HepG2 (cell line): ENCODE results near the gene TMEM184B. TPM values are rescaled to one million over a fixed set of nuclear protein-coding genes. Genes with fewer than 3 reads are reported as not detected.

Experiments
- HNRNPUL1 ChIP-seq: fragments of 200-400 bp; formaldehyde crosslinking; IDR thresholded peaks from 2 replicates; pipeline ENCODE4 v1.6.1; 2017; ENCODE audit warnings: low read depth, mild to moderate bottlenecking, low read length, moderate library complexity
- KDM2A ChIP-seq: sonication (generic); formaldehyde crosslinking; IDR thresholded peaks from 2 replicates; pipeline ENCODE4 v1.4.0; 2020; ENCODE audit warnings: low read depth, missing genetic modification reagents, borderline replicate concordance
- MAF1 ChIP-seq: sonication (generic); formaldehyde crosslinking; IDR thresholded peaks from 2 replicates; pipeline ENCODE4 v1.5.0; 2020; ENCODE audit warnings: missing genetic modification reagents, borderline replicate concordance
- NCOR1 ChIP-seq: fragments of 200-600 bp; sonication (generic); IDR thresholded peaks from 2 replicates; pipeline ENCODE4 v1.7.0; 2017; ENCODE audit warnings: antibody characterized with exemption, low read length, borderline replicate concordance
- NFE2 ChIP-seq: sonication (generic); formaldehyde crosslinking; IDR thresholded peaks from 2 replicates; pipeline ENCODE4 v1.4.0; 2020; ENCODE audit warnings: missing genetic modification reagents
- PHF20 ChIP-seq: sonication (generic); formaldehyde crosslinking; IDR thresholded peaks from 2 replicates; pipeline ENCODE4 v1.5.0; 2020; ENCODE audit warnings: mild to moderate bottlenecking, missing genetic modification reagents
- SMYD3 ChIP-seq: sonication (generic); formaldehyde crosslinking; IDR thresholded peaks from 2 replicates; pipeline ENCODE4 v1.8.1; 2023; ENCODE audit warnings: mild to moderate bottlenecking, missing genetic modification reagents
- SRY ChIP-seq: sonication (generic); formaldehyde crosslinking; IDR thresholded peaks from 2 replicates; pipeline ENCODE4 v1.8.0; 2022; ENCODE audit warnings: mild to moderate bottlenecking, missing genetic modification reagents
- ZMYM4 ChIP-seq: sonication (generic); formaldehyde crosslinking; IDR thresholded peaks from 2 replicates; pipeline ENCODE4 v1.8.1; 2023; ENCODE audit warnings: mild to moderate bottlenecking, missing genetic modification reagents
- ZNF33B ChIP-seq: sonication (generic); formaldehyde crosslinking; IDR thresholded peaks from 2 replicates; pipeline ENCODE4 v1.5.1; 2020; ENCODE audit warnings: mild to moderate bottlenecking, missing genetic modification reagents
- ZNF484 ChIP-seq: sonication (generic); formaldehyde crosslinking; IDR thresholded peaks from 2 replicates; pipeline ENCODE4 v1.5.1; 2020; ENCODE audit warnings: mild to moderate bottlenecking, low read depth, missing genetic modification reagents, borderline replicate concordance
- ZNF510 ChIP-seq: sonication (generic); formaldehyde crosslinking; IDR thresholded peaks from 2 replicates; pipeline ENCODE4 v1.4.0; 2020; ENCODE audit warnings: low read depth, mild to moderate bottlenecking, missing genetic modification reagents
- polyA plus RNA-seq, 8 experiments: library from polyadenylated mRNA; depleted of rRNA in 3 of 8; stranded (reverse) in 7 of 8; unstranded in 1 of 8; fragments of >200 nt; fragmentation: Illumina TruSeq in 4 of 8; extraction: Trizol in 4 of 8; gene quantifications; 2 replicates each; pipeline versions ENCODE4 v1.2.1 to v1.2.3, GENCODE V29; 2011 to 2016; ENCODE audit warnings: low read depth in 4 of 8, missing spikeins in 1 of 8, mixed read lengths in 1 of 8; ENCODE audit not compliant: insufficient read depth in 1 of 8
- total RNA-seq, 5 experiments: library from RNA; depleted of rRNA; stranded (reverse); fragments of >200 nt; fragmentation: Illumina TruSeq; extraction: Trizol; gene quantifications; 2 replicates each; pipeline ENCODE4 v1.2.3, GENCODE V29; 2016; ENCODE audit warnings: low read depth in 1 of 5
- TF ChIP-seq, protein P1 (sequence below): sonication (generic); formaldehyde crosslinking; IDR thresholded peaks from 2 replicates; pipeline ENCODE4 v1.9.0; 2021; ENCODE audit warnings: missing genetic modification reagents, mild to moderate bottlenecking, borderline replicate concordance
- TF ChIP-seq, protein P2 (sequence below): sonication (generic); formaldehyde crosslinking; IDR thresholded peaks from 2 replicates; pipeline ENCODE4 v1.5.0; 2020; ENCODE audit warnings: mild to moderate bottlenecking, missing genetic modification reagents
- TF ChIP-seq, protein P3 (sequence below): sonication (generic); formaldehyde crosslinking; IDR thresholded peaks from 2 replicates; pipeline ENCODE4 v1.4.0; 2020; ENCODE audit warnings: missing genetic modification reagents
- TF ChIP-seq, protein P4 (sequence below): sonication (generic); formaldehyde crosslinking; IDR thresholded peaks from 2 replicates; pipeline ENCODE4 v1.4.0; 2020; ENCODE audit warnings: mild to moderate bottlenecking, missing genetic modification reagents
- TF ChIP-seq, protein P5 (sequence below): sonication (generic); formaldehyde crosslinking; conservative IDR thresholded peaks from 2 replicates; pipeline ENCODE4 v1.4.0; 2020; ENCODE audit warnings: missing genetic modification reagents
- TF ChIP-seq, protein P6 (sequence below): sonication (generic); formaldehyde crosslinking; IDR thresholded peaks from 2 replicates; pipeline ENCODE4 v1.8.0; 2022; ENCODE audit warnings: missing genetic modification reagents, low read depth, mild to moderate bottlenecking, borderline replicate concordance

Gene TMEM184B
- total and polyA plus RNA-seq, 2 of the 13 experiments (the other 11 are each of a cell fraction or from before 2014, with no cell fraction given) = 15.9 to 16.0 TPM

DNA sequence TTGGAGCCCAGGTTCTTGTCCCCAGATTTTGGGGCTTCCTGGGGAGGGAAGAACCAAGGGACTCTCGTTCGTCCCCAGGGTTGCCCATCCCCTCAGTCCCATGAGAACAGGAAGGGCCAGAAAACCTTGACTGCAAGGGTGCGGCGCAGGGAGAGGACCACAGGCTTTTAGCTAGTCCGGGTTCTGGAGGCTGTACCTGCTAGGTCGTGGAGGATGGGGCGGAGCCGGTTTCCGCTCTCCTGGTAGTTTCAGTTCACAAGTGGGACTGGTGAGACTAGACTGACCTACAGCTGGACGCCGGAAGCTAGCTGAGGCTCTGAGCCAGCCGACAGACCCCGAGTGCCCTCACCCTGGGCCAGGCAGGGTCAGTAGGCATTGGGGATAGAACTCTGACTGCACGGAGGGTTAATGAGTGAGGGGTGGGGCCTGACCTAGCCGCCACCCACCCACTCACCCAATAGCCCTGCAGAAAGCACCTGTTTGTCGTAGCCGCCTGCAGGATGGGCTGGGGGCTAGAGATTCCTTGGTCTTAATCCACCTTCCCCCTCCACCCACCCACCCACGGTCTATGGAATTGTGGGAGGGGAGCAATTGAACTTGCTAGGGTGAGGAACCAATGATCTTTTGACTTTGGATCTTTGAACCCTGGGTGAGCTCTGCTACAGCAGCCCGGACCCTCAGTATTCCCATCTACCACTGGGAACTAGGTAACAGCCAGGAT is 69.6 kb downstream of the TMEM184B start (continued):
- TF ChIP-seq, protein P1, sequence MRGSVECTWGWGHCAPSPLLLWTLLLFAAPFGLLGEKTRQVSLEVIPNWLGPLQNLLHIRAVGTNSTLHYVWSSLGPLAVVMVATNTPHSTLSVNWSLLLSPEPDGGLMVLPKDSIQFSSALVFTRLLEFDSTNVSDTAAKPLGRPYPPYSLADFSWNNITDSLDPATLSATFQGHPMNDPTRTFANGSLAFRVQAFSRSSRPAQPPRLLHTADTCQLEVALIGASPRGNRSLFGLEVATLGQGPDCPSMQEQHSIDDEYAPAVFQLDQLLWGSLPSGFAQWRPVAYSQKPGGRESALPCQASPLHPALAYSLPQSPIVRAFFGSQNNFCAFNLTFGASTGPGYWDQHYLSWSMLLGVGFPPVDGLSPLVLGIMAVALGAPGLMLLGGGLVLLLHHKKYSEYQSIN = no peak
- TF ChIP-seq NFE2 (CRISPR knock-in tag) = no peak
- TF ChIP-seq, protein P2, sequence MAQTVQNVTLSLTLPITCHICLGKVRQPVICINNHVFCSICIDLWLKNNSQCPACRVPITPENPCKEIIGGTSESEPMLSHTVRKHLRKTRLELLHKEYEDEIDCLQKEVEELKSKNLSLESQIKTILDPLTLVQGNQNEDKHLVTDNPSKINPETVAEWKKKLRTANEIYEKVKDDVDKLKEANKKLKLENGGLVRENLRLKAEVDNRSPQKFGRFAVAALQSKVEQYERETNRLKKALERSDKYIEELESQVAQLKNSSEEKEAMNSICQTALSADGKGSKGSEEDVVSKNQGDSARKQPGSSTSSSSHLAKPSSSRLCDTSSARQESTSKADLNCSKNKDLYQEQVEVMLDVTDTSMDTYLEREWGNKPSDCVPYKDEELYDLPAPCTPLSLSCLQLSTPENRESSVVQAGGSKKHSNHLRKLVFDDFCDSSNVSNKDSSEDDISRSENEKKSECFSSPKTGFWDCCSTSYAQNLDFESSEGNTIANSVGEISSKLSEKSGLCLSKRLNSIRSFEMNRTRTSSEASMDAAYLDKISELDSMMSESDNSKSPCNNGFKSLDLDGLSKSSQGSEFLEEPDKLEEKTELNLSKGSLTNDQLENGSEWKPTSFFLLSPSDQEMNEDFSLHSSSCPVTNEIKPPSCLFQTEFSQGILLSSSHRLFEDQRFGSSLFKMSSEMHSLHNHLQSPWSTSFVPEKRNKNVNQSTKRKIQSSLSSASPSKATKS (CRISPR knock-in tag) = no peak
- TF ChIP-seq ZNF484 (CRISPR knock-in tag) = no peak
- no peak for TF ChIP-seq ZNF510
- TF ChIP-seq, protein P3, sequence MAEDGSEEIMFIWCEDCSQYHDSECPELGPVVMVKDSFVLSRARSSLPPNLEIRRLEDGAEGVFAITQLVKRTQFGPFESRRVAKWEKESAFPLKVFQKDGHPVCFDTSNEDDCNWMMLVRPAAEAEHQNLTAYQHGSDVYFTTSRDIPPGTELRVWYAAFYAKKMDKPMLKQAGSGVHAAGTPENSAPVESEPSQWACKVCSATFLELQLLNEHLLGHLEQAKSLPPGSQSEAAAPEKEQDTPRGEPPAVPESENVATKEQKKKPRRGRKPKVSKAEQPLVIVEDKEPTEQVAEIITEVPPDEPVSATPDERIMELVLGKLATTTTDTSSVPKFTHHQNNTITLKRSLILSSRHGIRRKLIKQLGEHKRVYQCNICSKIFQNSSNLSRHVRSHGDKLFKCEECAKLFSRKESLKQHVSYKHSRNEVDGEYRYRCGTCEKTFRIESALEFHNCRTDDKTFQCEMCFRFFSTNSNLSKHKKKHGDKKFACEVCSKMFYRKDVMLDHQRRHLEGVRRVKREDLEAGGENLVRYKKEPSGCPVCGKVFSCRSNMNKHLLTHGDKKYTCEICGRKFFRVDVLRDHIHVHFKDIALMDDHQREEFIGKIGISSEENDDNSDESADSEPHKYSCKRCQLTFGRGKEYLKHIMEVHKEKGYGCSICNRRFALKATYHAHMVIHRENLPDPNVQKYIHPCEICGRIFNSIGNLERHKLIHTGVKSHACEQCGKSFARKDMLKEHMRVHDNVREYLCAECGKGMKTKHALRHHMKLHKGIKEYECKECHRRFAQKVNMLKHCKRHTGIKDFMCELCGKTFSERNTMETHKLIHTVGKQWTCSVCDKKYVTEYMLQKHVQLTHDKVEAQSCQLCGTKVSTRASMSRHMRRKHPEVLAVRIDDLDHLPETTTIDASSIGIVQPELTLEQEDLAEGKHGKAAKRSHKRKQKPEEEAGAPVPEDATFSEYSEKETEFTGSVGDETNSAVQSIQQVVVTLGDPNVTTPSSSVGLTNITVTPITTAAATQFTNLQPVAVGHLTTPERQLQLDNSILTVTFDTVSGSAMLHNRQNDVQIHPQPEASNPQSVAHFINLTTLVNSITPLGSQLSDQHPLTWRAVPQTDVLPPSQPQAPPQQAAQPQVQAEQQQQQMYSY = no peak
- TF ChIP-seq, protein P4, sequence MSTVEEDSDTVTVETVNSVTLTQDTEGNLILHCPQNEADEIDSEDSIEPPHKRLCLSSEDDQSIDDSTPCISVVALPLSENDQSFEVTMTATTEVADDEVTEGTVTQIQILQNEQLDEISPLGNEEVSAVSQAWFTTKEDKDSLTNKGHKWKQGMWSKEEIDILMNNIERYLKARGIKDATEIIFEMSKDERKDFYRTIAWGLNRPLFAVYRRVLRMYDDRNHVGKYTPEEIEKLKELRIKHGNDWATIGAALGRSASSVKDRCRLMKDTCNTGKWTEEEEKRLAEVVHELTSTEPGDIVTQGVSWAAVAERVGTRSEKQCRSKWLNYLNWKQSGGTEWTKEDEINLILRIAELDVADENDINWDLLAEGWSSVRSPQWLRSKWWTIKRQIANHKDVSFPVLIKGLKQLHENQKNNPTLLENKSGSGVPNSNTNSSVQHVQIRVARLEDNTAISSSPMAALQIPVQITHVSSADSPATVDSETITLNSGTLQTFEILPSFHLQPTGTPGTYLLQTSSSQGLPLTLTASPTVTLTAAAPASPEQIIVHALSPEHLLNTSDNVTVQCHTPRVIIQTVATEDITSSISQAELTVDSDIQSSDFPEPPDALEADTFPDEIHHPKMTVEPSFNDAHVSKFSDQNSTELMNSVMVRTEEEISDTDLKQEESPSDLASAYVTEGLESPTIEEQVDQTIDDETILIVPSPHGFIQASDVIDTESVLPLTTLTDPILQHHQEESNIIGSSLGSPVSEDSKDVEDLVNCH (CRISPR knock-in tag) = no peak
- no peak for TF ChIP-seq KDM2A
- TF ChIP-seq MAF1 (CRISPR knock-in tag) = no peak
- no peak for TF ChIP-seq PHF20 (CRISPR knock-in tag)
- TF ChIP-seq ZMYM4 (CRISPR knock-in tag) = no peak
- TF ChIP-seq NCOR1 = peak; percentile 52; the same call in 1 of the 2 replicates
- TF ChIP-seq SRY (CRISPR knock-in tag) = peak; percentile 17; the same call in 1 of the 2 replicates
- TF ChIP-seq HNRNPUL1 = no peak
- TF ChIP-seq, protein P5, sequence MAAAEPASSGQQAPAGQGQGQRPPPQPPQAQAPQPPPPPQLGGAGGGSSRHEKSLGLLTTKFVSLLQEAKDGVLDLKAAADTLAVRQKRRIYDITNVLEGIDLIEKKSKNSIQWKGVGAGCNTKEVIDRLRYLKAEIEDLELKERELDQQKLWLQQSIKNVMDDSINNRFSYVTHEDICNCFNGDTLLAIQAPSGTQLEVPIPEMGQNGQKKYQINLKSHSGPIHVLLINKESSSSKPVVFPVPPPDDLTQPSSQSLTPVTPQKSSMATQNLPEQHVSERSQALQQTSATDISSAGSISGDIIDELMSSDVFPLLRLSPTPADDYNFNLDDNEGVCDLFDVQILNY (CRISPR knock-in tag) = no peak
- TF ChIP-seq, protein P6, sequence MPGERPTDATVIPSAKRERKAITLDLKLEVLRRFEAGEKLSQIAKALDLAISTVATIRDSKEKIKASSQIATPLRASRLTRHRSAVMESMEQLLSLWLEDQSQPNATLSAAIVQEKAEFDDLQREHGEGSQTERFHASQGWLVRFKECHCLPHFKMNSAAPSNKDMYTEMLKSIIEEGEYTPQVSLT (CRISPR knock-in tag) = no peak
- no peak for TF ChIP-seq SMYD3 (CRISPR knock-in tag)
- no peak for TF ChIP-seq ZNF33B (CRISPR knock-in tag)
